RWPE1 (cell line): ENCODE measurements around the gene STK32C.

Source experiments
- CTCF ChIA-PET: fragments of 350-600 bp; sonication (Branson Sonifier 250); formaldehyde crosslinking; extraction: SDS; loops from one replicate; lab custom pipeline; 2021; lab: Yijun Ruan, JAX
- POLR2A ChIA-PET: fragments of 400-600 bp; formaldehyde crosslinking; extraction: SDS; loops from one replicate; lab custom pipeline; 2020; ENCODE audit warnings: antibody characterized with exemption; ENCODE audit not compliant: low non-redundant PET; lab: Yijun Ruan, JAX
- DNase-seq: peaks from one replicate; pipeline ENCODE4 v3.0.0; 2012; ENCODE audit warnings: low spot score
- H3K27ac ChIP-seq: fragments of 450-650 bp; 2 replicates; pipeline ENCODE4 v1.5.1; 2017
- TF ChIP-seq, protein P1 (sequence below): fragments of 450-650 bp; conservative IDR thresholded peaks from 2 replicates; pipeline ENCODE4 v1.5.1; 2017; ENCODE audit warnings: low read depth, mild to moderate bottlenecking

STK32C gene

GRCh38 chr10:132204781-132205473, 102.8 kb downstream of the STK32C start:
- CTCF ChIA-PET: interaction anchor here (0.6 kb wide), 1 partner anchor 450 kb away, joined by 4 read pairs; no protein-coding TSS in a partner anchor
- POLR2A ChIA-PET: no interaction called here
- no peak overlapping the region for H3K27ac ChIP-seq

GRCh38 chr10:132204078-132204780, 103.5 kb downstream of the STK32C start:
- no peak overlapping the region for H3K27ac ChIP-seq
- ChIA-PET POLR2A (no interaction called here), CTCF (no interaction called here)
- TF ChIP-seq, protein P1, sequence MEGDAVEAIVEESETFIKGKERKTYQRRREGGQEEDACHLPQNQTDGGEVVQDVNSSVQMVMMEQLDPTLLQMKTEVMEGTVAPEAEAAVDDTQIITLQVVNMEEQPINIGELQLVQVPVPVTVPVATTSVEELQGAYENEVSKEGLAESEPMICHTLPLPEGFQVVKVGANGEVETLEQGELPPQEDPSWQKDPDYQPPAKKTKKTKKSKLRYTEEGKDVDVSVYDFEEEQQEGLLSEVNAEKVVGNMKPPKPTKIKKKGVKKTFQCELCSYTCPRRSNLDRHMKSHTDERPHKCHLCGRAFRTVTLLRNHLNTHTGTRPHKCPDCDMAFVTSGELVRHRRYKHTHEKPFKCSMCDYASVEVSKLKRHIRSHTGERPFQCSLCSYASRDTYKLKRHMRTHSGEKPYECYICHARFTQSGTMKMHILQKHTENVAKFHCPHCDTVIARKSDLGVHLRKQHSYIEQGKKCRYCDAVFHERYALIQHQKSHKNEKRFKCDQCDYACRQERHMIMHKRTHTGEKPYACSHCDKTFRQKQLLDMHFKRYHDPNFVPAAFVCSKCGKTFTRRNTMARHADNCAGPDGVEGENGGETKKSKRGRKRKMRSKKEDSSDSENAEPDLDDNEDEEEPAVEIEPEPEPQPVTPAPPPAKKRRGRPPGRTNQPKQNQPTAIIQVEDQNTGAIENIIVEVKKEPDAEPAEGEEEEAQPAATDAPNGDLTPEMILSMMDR: no peak
- DNase-seq: no peak

More at GRCh38 chr10:132204781-132205473, 102.8 kb downstream of the STK32C start:
- TF ChIP-seq, protein P1: no peak
- no peak for DNase-seq

DNA sequence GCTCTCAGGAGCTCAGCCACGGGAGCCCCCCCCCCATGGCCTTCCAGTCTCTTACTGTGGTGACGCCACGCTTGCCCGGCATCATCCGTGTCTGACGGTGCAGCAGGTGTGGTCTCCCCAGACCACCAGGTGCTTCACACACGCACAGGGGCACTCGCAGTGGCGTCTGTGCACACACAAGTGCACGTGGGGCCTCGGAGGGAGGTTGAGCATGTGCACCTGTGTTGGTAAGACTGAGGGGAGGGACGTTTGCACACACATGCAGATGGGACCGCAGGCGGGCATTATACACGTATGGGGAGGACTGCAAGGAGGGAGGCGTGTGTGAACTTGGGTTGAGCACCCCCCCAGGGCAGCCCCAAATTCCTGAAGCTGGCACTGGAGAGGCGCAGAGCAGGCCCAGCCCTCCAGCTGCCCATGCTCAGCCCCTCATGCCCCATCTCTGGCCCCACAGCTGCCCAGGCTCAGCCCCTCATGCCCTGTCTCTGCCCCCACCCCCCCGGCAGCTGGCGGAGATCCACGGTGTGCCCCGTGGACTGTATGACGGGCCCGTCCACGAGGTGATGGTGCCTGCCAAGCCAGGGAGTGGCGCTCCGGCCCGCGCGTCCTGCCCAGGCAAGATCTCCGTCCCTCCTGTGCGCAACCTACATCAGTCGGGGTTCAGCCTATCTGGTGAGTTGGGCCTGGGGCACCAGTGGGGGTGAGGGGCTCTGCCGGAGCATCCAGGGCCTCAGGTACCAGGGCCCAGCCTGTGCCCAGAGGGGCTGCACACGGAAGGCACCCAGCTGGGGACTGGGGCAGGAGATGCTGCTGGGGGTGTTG, 104.3 kb downstream of the STK32C start:
- H3K27ac ChIP-seq: no peak overlapping the region
- CTCF ChIA-PET: no interaction called here
- POLR2A ChIA-PET: no interaction called here
- no peak for DNase-seq
- TF ChIP-seq, protein P1: no peak

GRCh38 chr10:132202070-132202970, 105.4 kb downstream of the STK32C start:
- DNase-seq: no peak
- TF ChIP-seq, protein P1: no peak
- CTCF ChIA-PET: no interaction called here
- POLR2A ChIA-PET: no interaction called here
- H3K27ac ChIP-seq: no peak overlapping the region

DNA sequence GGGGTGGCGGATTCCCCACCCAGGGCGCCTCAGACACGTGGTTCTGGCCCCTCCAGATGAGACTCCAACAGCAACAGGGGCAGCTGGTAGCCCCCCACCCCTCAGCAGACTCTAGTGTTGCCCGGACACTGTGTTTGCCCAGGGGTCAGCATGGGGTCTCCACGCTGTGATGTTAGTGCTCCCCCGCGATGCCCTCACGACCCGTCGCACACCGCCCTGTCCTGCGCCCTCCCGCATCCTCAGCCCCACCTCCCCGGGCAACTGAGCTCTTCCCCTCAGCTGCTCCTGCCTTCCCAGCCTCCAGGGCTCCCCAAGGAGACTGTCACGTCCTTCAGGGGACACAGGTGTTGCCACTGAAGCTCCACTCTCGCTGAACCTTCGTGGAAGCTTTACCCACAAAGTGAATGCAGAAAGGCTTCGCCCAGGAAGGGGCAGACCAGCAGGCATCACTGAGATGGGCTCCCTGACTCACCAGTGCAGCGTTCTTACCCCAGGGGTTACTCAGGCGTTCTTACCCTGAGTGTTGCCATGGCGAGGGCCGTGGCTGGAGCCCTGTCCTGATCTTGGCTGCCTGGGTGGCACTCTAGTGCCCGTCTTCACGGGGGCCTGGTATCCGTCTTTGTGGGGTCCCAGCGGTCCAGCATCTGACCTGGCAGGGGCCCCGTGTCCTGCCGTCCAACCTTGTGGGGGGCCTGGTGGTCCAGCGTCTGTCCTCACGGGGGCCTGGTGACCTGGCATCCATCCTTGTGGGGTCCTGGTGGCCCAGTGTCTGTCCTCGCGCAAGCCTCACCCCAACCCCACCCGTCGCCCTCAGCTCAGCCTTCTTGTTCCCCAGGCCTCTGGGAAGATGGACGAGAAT, 106.4 kb downstream of the STK32C start:
- DNase-seq: no peak
- TF ChIP-seq, protein P1: no peak
- no peak overlapping the region for H3K27ac ChIP-seq
- CTCF ChIA-PET: no interaction called here
- POLR2A ChIA-PET: no interaction called here
